Uterus (tissue), 2 donors: ENCODE results near the gene TFF3.

Source experiments
- CTCF ChIP-seq, 4 experiments: fragments of 200-600 bp in 2 of 4; fragments of 450-650 bp in 2 of 4; sonication (generic) in 2 of 4; IDR thresholded peaks; one replicate each; pipeline ENCODE4 v1.5.1; 2016 to 2019; ENCODE audit warnings: antibody characterized with exemption in 4 of 4, mild to moderate bottlenecking in 2 of 4, moderate library complexity in 1 of 4
- POLR2A ChIP-seq, 2 donors: fragments of 450-650 bp; IDR thresholded peaks; one replicate each; pipeline ENCODE4 v1.6.1; 2016; ENCODE audit warnings: antibody characterized with exemption in 2 of 2, mild to moderate bottlenecking in 1 of 2, moderate library complexity in 1 of 2

- no peak for TF ChIP-seq CTCF (IDR thresholded peaks at IDR 0.05)
- TF ChIP-seq POLR2A (IDR thresholded peaks at IDR 0.05): no peak
Measured at GRCh38 chr21:42296501-42296900, 18.7 kb downstream of the TFF3 start.
